Mesodermal cell (in vitro differentiated cells): ENCODE measurements around the gene NCOA3.
A peak's percentile ranks its signal among the peaks of the same experiment; 100 is the strongest.
"Not testable (repeated sequence)": the region's sequence is repeated elsewhere in the genome, so short reads cannot be mapped to it uniquely, and the experiment has no call there.

Experiments
- H3K27ac ChIP-seq: 2 replicates; pipeline ENCODE4 v1.7.0; 2013; ENCODE audit warnings: mild to moderate bottlenecking, low read depth, low read length, moderate library complexity; ENCODE audit not compliant: severe bottlenecking
- H3K36me3 ChIP-seq: 2 replicates; pipeline ENCODE4 v1.7.1; 2013; ENCODE audit warnings: mild to moderate bottlenecking, low read length, moderate library complexity; ENCODE audit not compliant: control insufficient read depth, insufficient read depth
- H3K4me1 ChIP-seq: one replicate; pipeline ENCODE4 v1.7.1; 2013; ENCODE audit warnings: mild to moderate bottlenecking, low read length; ENCODE audit not compliant: insufficient read depth, control insufficient read depth, poor library complexity, severe bottlenecking
- H3K4me3 ChIP-seq: 2 replicates; pipeline ENCODE4 v1.7.0; 2013; ENCODE audit warnings: low read length, control low read depth, mild to moderate bottlenecking; ENCODE audit not compliant: insufficient read depth, poor library complexity, severe bottlenecking; ENCODE audit errors: extremely low read depth
- H3K9me3 ChIP-seq: 2 replicates; pipeline ENCODE4 v1.7.1; 2013; ENCODE audit warnings: mild to moderate bottlenecking, low read length, moderate library complexity; ENCODE audit not compliant: control insufficient read depth
- WGBS, 2 experiments: methylation state at CpG; one replicate each; pipeline ENCODE4 v1.1.5; 2013; ENCODE audit warnings: missing lambda C conversion rate in 2 of 2; ENCODE audit not compliant: insufficient coverage in 2 of 2; 5-methylcytosine and 5-hydroxymethylcytosine counted together

NCOA3 gene

DNA sequence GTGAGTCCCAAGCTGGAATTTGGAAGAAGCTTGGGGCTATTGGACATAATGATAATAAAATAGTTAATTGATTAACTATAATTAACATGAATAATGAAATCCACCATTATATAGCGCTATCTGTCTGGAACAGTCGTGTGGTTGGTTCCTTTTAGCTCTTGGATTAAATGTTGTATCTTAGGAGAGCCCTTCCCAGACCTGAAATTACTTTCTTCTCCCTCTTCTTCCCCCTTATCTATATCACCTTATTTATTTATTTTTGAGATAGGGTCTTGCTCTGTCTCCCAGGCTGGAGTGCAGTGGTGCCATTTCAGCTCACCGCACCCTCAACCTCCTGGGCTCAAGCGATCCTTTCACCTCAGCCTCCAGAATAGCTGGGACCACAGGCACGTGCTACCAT lies 64.6 kb downstream of the NCOA3 start:
- no peak overlapping the region for H3K27ac ChIP-seq
- WGBS, 2 experiments = 87 to 100% methylated on average over 3 of the region's 5 CpGs
- no peak overlapping the region for H3K4me3 ChIP-seq
- H3K4me1 ChIP-seq = no peaks in the 10 kb centered on the region
- H3K9me3 ChIP-seq = peaks cover 9% of the 10 kb centered on the region
- peaks cover 7% of the 10 kb centered on the region for H3K36me3 ChIP-seq

DNA sequence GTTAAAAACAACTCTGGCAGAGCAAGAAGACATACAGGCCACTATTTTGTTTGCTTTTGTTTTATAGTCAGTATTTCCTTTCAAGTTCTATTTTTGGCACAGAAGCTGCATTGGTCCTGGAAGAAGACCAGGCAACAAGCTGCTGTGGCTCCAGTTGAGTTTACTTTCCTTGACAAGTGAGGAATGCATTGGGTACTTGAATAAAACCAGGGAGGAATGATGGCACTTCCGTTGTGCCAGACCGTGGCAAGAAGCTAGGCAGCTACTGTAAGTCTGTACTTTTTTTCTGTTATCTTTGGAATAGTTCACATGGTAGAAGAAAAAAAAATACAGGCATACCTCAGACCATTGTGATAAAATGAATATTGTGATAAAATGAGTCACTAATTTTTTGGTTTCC lies 66.3 kb downstream of the NCOA3 start:
- 93 to 100% methylated on average over 2 of the region's 2 CpGs for WGBS, 2 experiments
- Histone ChIP-seq H3K36me3 (peaks cover 17% of the 10 kb centered on the region), H3K4me3 (no peak overlapping the region), H3K4me1 (no peaks in the 10 kb centered on the region), H3K9me3 (peaks cover 16% of the 10 kb centered on the region), H3K27ac (no peak overlapping the region)

DNA sequence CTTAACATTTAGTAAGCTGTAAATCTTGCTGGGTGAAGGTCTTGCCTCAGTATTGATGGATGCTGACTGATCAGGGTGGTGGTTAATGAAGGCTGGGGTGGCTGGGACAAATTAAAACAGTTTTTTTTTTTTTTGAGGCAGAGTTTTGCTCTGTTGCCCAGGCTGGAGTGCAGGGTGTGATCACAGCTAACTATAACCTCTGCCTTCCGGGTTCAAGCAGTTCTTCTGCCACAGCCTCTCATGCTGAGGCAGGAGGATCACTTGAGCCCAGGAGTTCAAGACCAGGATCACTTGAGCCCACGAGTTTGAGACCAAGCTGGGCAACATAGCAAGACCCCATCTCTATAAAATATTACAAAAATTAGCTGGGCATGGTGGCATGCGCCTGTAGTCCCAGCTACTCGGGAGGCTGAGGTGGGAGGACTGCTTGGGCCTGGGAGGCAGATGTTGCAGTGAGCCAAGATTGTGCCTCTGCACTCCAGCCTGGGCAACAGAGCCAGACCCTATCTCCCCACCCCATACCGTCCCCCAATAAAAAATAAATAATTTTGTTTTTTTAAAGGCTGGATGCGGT lies 67.2 kb downstream of the NCOA3 start:
- H3K4me3 ChIP-seq = no peak overlapping the region
- peaks cover 16% of the 10 kb centered on the region for H3K9me3 ChIP-seq
- no peak overlapping the region for H3K27ac ChIP-seq
- WGBS, 2 experiments = 93 to 96% methylated on average over 4 to 5 of the region's 6 CpGs
- peaks cover 17% of the 10 kb centered on the region for H3K36me3 ChIP-seq
- H3K4me1 ChIP-seq = no peaks in the 10 kb centered on the region

DNA sequence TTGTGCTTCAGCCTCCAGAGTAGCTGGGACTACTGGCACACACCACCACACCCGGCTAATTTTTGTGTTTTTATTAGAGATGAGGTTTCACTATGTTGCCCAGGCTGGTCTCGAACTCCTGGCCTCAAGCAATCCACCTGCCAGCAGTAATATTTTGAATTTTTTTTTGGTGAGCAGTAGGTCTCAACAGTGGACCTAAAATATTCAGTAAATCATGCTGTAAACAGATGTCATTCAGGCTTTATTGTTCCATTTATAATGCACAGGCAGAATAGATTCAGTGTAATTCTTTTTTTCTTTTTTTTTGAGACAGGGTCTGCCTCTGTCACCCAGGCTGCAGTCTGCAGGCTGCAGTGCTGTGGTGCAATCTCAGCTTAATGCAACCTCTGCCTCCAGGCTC lies 69.7 kb downstream of the NCOA3 start:
- Histone ChIP-seq H3K4me1 (peaks cover 7% of the 10 kb centered on the region), H3K9me3 (peaks cover 16% of the 10 kb centered on the region), H3K27ac (no peak overlapping the region), H3K36me3 (peaks cover 17% of the 10 kb centered on the region), H3K4me3 (no peak overlapping the region)
- WGBS, 2 experiments = 100% methylated on average over 1 to 2 of the region's 2 CpGs

DNA sequence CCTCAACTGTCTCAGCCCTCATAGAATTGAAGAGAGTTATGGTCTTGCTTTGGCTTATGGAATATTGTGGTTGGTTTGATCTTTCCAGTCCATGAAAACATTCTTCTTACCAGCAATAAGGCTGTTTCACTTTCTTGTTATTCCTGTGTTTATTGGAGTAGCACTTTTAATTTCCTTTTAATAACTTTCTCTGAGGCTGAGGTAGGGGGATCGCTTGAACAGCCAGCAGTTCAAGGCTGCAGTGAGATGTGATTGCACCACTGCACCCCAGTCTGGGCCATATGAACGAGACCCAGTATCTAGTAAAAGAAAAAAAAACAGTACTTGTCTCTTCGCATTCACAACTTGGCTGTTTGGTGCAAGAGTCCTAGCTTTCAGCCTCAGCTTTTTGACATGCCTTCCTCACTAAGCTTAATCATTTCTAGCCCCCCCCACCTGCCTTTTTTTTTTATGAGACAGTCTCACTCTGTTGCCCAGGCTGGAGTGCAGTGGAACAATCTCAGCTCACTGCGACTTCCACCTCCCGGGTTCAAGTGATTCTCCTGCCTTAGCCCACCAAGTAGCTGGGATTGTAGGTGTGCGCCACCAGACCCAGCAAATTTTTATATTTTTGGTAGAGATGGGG lies 70.5 kb downstream of the NCOA3 start:
- WGBS, 2 experiments = 92 to 93% methylated on average over 3 to 6 of the region's 6 CpGs
- Histone ChIP-seq H3K4me3 (no peak overlapping the region), H3K4me1 (peaks cover 12% of the 10 kb centered on the region), H3K9me3 (peaks cover 16% of the 10 kb centered on the region), H3K27ac (no peak overlapping the region), H3K36me3 (peaks cover 17% of the 10 kb centered on the region)

DNA sequence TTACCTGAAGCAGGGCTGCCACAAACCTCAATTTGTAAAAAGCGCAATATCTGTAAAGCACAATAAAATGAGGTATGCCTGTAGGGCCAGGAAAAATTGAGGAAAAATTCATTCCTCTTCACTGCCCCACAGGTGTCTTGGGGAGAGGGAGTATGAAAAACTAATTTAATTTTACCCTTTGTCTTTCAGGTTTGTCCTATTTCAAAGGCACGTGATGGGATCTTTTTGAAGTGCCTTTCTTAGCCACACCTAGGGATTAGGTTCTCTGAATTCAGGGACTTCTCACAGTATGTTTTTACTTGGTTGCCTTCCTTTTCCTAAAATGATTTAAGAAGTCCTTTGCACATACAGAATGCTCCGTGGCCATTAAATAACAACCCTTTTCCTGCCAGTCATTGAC lies 71.9 kb downstream of the NCOA3 start:
- Histone ChIP-seq H3K9me3 (peaks cover 16% of the 10 kb centered on the region), H3K4me3 (no peak overlapping the region), H3K4me1 (peaks cover 12% of the 10 kb centered on the region), H3K27ac (no peak overlapping the region), H3K36me3 (peaks cover 17% of the 10 kb centered on the region)
- WGBS, 2 experiments = 10 to 33% methylated on average over 1 to 2 of the region's 3 CpGs

DNA sequence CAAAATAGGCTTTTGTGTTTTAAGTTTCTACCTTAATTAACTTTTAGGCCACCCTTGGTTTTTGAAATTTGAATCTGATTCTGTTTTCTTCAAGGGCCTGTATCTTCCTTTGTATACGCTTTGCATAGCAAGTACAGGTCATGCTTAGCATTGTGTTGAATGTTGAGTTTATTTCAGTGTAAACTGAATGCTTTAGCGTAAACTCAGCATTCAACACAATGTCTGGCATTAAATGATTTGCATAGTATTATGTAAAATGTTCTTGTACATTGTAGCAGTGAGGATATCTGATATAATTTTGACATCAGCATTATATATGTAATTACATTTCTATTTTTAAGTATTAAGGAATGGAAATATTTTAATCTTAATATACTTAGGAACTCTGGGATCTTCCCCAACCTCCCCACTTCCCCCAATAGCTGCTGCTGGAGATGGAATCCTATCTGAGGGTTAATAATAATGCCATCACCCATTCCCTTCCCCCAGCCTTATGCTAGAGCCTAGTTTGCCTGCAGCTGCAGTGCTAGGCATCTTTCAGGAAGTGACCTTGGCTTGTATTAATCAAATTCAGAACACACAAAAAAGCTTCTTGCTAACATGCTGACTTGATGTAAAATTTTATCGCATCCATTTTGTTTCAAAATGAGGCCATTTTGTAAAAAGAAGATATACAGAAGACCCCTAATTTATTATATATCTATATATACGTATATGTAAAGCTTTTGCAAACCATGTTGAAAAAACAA lies 73.1 kb downstream of the NCOA3 start:
- WGBS, 2 experiments = 90 to 92% methylated on average over 2 of the region's 4 CpGs
- Histone ChIP-seq H3K36me3 (peaks cover 17% of the 10 kb centered on the region), H3K4me1 (peaks cover 12% of the 10 kb centered on the region), H3K4me3 (no peak overlapping the region), H3K27ac (no peak overlapping the region), H3K9me3 (peaks cover 16% of the 10 kb centered on the region)

DNA sequence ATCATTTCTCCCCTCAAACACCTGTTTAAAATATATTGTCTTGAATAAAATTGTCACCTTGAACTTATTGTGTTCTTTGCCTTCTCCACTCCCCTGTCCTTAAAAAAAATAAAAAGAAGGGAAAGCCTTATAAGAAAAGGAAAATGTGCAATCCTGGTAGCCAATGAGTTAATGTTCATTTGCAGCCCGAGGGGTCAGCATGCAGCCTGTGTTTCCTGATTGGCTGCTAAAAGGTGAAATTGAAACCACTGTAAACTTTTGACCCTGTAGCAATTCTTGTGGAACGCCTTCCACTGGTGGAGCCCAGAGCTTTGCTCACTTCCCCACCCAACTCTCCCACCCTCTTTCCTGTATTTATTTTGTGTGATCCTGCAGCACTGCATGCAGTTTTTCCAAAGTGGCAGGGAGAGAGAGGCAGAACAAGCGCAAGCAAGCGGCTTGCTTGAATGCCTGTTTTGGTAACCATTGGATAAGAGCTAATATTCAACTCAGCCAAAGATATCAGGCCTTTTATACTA lies 74.9 kb downstream of the NCOA3 start:
- 0 to 20% methylated on average over 1 to 4 of the region's 4 CpGs for WGBS, 2 experiments
- Histone ChIP-seq H3K36me3 (peaks cover 7% of the 10 kb centered on the region), H3K4me1 (peaks cover 12% of the 10 kb centered on the region), H3K9me3 (peaks cover 5% of the 10 kb centered on the region), H3K4me3 (no peak overlapping the region), H3K27ac (peak overlapping the region; percentile 31)

DNA sequence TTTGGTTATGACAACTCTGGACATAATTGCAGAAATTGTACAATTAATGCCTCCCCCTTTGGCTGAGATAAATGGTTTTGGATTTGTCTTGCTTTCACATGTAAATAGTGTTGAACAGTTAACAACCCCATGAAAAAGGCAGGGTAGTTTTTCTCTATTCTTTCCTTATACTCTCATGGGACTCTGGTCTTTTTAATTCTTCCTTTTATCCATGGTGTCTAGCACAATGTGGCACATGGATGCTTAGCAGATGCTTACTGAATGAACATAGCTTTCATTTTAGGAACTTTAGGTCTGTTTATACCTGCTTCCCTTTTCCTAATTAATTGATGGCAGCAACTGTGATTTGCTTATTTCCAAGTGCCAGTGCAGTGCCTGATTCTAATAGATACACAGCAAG lies 75.6 kb downstream of the NCOA3 start:
- peaks cover 12% of the 10 kb centered on the region for H3K4me1 ChIP-seq

DNA sequence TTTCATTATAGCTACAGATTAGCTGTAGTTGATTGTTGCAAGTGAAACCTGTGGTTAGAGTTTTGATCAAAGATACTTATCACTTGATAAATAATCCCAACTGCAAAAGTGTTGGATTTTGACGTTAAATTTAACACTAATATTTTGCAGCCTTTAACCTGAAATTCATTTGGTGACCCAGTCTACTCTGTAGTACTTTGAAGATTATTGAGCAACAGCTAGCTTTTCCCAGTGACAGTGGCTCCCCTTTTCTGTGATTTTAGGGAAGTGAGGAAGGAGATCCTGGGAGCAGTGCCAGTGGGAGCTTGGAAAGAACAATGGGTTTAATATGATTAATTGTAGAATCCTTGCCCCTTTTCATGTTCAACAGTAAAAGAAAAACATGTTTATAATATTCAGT lies 76.9 kb downstream of the NCOA3 start:
- Histone ChIP-seq H3K36me3 (no peaks in the 10 kb centered on the region), H3K4me3 (no peak overlapping the region), H3K9me3 (no peaks in the 10 kb centered on the region), H3K4me1 (peaks cover 12% of the 10 kb centered on the region), H3K27ac (no peak overlapping the region)
- no CpG with 5 or more reads among the region's 1 CpG for WGBS, 2 experiments

More for the DNA sequence above, 75.6 kb downstream of the NCOA3 start:
- Histone ChIP-seq H3K27ac (peak overlapping the region; percentile 31), H3K4me3 (no peak overlapping the region), H3K9me3 (no peaks in the 10 kb centered on the region), H3K36me3 (peaks cover under 1% of the 10 kb centered on the region)

DNA sequence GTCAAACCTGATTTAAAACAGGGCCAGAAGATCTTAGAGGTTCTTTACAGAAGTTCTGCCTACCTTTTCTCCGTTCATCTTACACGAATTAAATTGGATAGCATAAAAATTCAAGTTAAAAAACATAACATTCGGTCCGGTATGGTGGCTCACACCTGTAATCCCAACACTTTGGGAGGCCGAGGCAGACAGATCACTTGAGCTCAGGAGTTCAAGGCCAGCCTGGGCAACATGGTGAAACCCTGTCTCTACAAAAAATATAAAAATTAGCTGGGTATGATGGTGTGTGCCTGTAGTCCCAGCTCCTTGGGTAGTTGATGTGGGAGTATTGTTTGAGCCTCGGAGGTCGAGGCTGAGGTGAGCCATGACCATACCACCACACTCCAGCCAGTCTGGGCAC lies 79.0 kb downstream of the NCOA3 start:
- H3K4me3 ChIP-seq, H3K9me3 ChIP-seq, H3K27ac ChIP-seq, H3K4me1 ChIP-seq: not testable (repeated sequence)
- H3K36me3 ChIP-seq = peaks cover 15% of the 10 kb centered on the region
- WGBS, 2 experiments = 96 to 97% methylated on average over 4 to 6 of the region's 7 CpGs
